ENCODE measurements around the gene FCHSD2. TPM values are rescaled to one million over a fixed set of nuclear protein-coding genes. Genes with fewer than 3 reads are reported as not detected.
A peak's percentile ranks its signal among the peaks of the same experiment; 100 is the strongest.

The FCHSD2 gene
- total RNA-seq, 1 experiment from 2014 or later, result 22.6 TPM

DNA sequence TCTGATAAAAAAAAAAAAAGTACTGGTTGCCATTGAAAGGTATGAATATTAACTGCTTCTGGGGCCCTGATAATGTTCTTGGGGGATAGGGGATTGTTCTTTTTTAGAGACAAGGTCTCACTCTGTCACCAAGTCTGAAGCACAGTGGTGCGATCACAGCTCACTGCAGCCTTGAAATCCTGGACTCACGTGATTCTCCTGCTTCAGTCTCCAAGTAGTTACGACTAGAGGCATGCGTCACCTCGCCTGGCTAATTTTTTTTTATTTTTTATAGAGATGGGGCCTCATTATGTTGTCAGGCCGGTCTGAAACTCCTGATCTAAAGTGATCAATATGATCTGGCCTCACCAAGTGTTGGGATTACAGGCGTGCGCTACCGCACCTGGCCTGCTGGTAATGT, 63.5 kb downstream of the FCHSD2 start:
- H3K27me3 ChIP-seq (ENCODE audit: insufficient read depth, low read depth), result no peaks in the 10 kb centered on the region
- 0 out of 2 replicates have a peak, but pooled peaks cover 5% of the 10 kb centered on the region for H3K36me3 ChIP-seq (ENCODE audit: low read depth)
- ChIA-PET CTCF (no interaction called here), POLR2A (ENCODE audit: unreplicated experiment) (no interaction called here)
- intact Hi-C loops (cut with micrococcal nuclease; ENCODE audit: unreplicated experiment), result no loop called here
- H3K9me2 ChIP-seq (ENCODE audit: insufficient read depth), result no peaks in the 10 kb centered on the region
- H3K9me3 ChIP-seq (ENCODE audit: insufficient read depth, low read depth), result peaks cover 7% of the 10 kb centered on the region; the same call in 1 of the 2 replicates
- TF ChIP-seq, protein P1, sequence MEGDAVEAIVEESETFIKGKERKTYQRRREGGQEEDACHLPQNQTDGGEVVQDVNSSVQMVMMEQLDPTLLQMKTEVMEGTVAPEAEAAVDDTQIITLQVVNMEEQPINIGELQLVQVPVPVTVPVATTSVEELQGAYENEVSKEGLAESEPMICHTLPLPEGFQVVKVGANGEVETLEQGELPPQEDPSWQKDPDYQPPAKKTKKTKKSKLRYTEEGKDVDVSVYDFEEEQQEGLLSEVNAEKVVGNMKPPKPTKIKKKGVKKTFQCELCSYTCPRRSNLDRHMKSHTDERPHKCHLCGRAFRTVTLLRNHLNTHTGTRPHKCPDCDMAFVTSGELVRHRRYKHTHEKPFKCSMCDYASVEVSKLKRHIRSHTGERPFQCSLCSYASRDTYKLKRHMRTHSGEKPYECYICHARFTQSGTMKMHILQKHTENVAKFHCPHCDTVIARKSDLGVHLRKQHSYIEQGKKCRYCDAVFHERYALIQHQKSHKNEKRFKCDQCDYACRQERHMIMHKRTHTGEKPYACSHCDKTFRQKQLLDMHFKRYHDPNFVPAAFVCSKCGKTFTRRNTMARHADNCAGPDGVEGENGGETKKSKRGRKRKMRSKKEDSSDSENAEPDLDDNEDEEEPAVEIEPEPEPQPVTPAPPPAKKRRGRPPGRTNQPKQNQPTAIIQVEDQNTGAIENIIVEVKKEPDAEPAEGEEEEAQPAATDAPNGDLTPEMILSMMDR (conservative IDR thresholded peaks at IDR 0.05), result no peak
- no peak for TF ChIP-seq EZH2 (IDR thresholded peaks at IDR 0.05; ENCODE audit: low read depth)
- H3K27ac ChIP-seq, result no peak overlapping the region
- peaks cover 8% of the 10 kb centered on the region for H3K4me1 ChIP-seq (replicated peaks; ENCODE audit: insufficient read depth)
- no TSS peak for BruUV-seq (replicated peaks)
- no peak overlapping the region for H3K4me3 ChIP-seq
- H3K79me2 ChIP-seq (ENCODE audit: low read depth), result no peaks in the 10 kb centered on the region
- H2AFZ ChIP-seq, result no peak overlapping the region
- H4K20me1 ChIP-seq (ENCODE audit: insufficient read depth), result no peaks in the 10 kb centered on the region
- no peak overlapping the region for H3K4me2 ChIP-seq
- H3F3A ChIP-seq (ENCODE audit: insufficient read depth, low read depth), result peaks cover 8% of the 10 kb centered on the region; the same call in 1 of the 2 replicates
- no peak for DNase-seq

GRCh38 chr11:73077454-73077853, 64.7 kb downstream of the FCHSD2 start:
- no TSS peak for BruUV-seq (replicated peaks)
- Histone ChIP-seq H3K27me3 (ENCODE audit: insufficient read depth, low read depth) (no peaks in the 10 kb centered on the region), H2AFZ (no peak overlapping the region), H3K4me2 (no peak overlapping the region), H3K36me3 (ENCODE audit: low read depth) (no peaks in the 10 kb centered on the region), H3K9me2 (ENCODE audit: insufficient read depth) (no peaks in the 10 kb centered on the region), H3K9me3 (ENCODE audit: insufficient read depth, low read depth) (peaks cover 7% of the 10 kb centered on the region; the same call in 1 of the 2 replicates), H3K79me2 (ENCODE audit: low read depth) (no peaks in the 10 kb centered on the region), H3K4me1 (replicated peaks; ENCODE audit: insufficient read depth) (peaks cover 20% of the 10 kb centered on the region), H3F3A (ENCODE audit: insufficient read depth, low read depth) (peaks cover 19% of the 10 kb centered on the region; the same call in 1 of the 2 replicates), H4K20me1 (ENCODE audit: insufficient read depth) (no peaks in the 10 kb centered on the region), H3K27ac (no peak overlapping the region), H3K4me3 (no peak overlapping the region)
- intact Hi-C loops (cut with micrococcal nuclease; ENCODE audit: unreplicated experiment), result no loop called here
- ChIA-PET POLR2A (ENCODE audit: unreplicated experiment) (no interaction called here), CTCF (no interaction called here)
- DNase-seq, result no peak
- TF ChIP-seq EZH2 (IDR thresholded peaks at IDR 0.05; ENCODE audit: low read depth), result no peak
- TF ChIP-seq, protein P1 (conservative IDR thresholded peaks at IDR 0.05), result no peak

GRCh38 chr11:73074319-73074718, 67.8 kb downstream of the FCHSD2 start:
- Histone ChIP-seq H3K9me2 (ENCODE audit: insufficient read depth) (no peaks in the 10 kb centered on the region), H4K20me1 (ENCODE audit: insufficient read depth) (no peaks in the 10 kb centered on the region), H3K27me3 (ENCODE audit: insufficient read depth, low read depth) (no peaks in the 10 kb centered on the region), H3K27ac (peak overlapping the region; percentile 54; the same call in 1 of the 2 replicates), H3K36me3 (ENCODE audit: low read depth) (no peaks in the 10 kb centered on the region), H3K9me3 (ENCODE audit: insufficient read depth, low read depth) (peaks cover 7% of the 10 kb centered on the region; the same call in 1 of the 2 replicates), H3F3A (ENCODE audit: insufficient read depth, low read depth) (peaks cover 26% of the 10 kb centered on the region; the same call in 1 of the 2 replicates), H3K4me2 (no peak overlapping the region), H3K4me3 (no peak overlapping the region), H2AFZ (no peak overlapping the region), H3K4me1 (replicated peaks; ENCODE audit: insufficient read depth) (peaks cover 25% of the 10 kb centered on the region), H3K79me2 (ENCODE audit: low read depth) (no peaks in the 10 kb centered on the region)
- TF ChIP-seq, protein P1 (conservative IDR thresholded peaks at IDR 0.05), result no peak
- no peak for TF ChIP-seq EZH2 (IDR thresholded peaks at IDR 0.05; ENCODE audit: low read depth)
- BruUV-seq (replicated peaks), result no TSS peak
- DNase-seq, result no peak
- ChIA-PET CTCF (no interaction called here), POLR2A (ENCODE audit: unreplicated experiment) (no interaction called here)
- intact Hi-C loops (cut with micrococcal nuclease; ENCODE audit: unreplicated experiment), result no loop called here

Measured in PC-9 (cell line).